ENCODE measurements around the gene TRANK1. TPM values are rescaled to one million over a fixed set of nuclear protein-coding genes. Genes with fewer than 3 reads are reported as not detected.

Gene TRANK1
- total RNA-seq, 1 donor from 2014 or later, result 0.51 TPM

DNA sequence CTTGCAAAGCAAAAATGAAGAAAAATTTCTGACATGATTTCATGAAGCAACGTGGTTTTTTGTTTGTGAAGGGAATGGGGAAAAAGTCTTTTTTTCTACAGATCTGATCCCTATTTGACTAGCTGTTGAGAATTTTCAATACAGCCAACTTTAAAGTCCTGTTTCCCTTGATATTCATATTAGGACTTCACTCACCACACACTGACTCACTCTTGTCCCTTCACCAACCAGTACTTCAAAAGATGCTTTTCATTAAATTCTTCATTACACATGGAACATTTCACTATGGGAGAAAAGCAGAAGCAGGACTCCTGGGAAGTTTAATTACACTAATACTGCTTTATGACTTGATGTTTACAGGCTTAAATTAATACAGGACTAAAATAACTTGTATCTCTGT, 16.6 kb downstream of the TRANK1 start:
- H3K36me3 Mint-ChIP-seq (ENCODE audit: unreplicated experiment), result no peaks in the 10 kb centered on the region
- H3K9me3 Mint-ChIP-seq (ENCODE audit: unreplicated experiment), result no peaks in the 10 kb centered on the region
- no peak overlapping the region for H3K4me3 Mint-ChIP-seq (ENCODE audit: unreplicated experiment)
- TF ChIP-seq, protein P1, sequence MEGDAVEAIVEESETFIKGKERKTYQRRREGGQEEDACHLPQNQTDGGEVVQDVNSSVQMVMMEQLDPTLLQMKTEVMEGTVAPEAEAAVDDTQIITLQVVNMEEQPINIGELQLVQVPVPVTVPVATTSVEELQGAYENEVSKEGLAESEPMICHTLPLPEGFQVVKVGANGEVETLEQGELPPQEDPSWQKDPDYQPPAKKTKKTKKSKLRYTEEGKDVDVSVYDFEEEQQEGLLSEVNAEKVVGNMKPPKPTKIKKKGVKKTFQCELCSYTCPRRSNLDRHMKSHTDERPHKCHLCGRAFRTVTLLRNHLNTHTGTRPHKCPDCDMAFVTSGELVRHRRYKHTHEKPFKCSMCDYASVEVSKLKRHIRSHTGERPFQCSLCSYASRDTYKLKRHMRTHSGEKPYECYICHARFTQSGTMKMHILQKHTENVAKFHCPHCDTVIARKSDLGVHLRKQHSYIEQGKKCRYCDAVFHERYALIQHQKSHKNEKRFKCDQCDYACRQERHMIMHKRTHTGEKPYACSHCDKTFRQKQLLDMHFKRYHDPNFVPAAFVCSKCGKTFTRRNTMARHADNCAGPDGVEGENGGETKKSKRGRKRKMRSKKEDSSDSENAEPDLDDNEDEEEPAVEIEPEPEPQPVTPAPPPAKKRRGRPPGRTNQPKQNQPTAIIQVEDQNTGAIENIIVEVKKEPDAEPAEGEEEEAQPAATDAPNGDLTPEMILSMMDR (IDR thresholded peaks at IDR 0.05; ENCODE audit: partially characterized antibody, unreplicated experiment), result no peak
- peaks cover 3% of the 10 kb centered on the region for H3K4me1 Mint-ChIP-seq (ENCODE audit: low read depth, unreplicated experiment)
- DNase-seq, result no peak
- no peak overlapping the region for H3K27ac Mint-ChIP-seq (ENCODE audit: unreplicated experiment)
- H3K27me3 Mint-ChIP-seq (ENCODE audit: unreplicated experiment), result no peaks in the 10 kb centered on the region

DNA sequence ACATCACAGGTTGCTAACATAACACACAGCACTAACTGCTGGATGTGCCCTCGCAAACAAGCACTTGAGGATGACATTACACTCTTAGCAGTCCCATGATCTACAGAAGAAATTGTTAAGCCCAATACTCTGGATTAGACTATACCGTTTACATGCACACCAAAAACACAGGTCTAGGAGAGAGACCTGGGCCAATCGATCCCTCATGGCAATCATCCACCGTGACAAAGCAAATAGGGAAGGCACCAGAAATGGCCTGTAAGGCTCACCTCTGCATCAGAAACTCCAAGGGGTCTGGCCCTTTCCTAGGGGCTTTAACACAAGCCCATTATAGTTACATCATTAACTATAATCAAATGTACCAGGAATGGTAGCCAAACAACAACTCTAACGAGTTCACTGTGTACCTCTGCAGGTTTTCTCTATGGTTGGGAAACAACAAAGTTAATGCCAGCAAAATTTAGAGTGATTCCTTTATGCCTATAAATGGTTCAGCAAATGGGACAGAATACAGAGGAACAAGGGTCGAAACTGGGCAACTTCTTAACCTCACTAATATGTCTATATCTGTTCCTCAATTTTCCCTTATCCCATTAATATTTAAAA, 18.5 kb downstream of the TRANK1 start:
- Mint-ChIP-seq H3K27ac (ENCODE audit: unreplicated experiment) (no peak overlapping the region), H3K4me1 (ENCODE audit: low read depth, unreplicated experiment) (no peaks in the 10 kb centered on the region), H3K9me3 (ENCODE audit: unreplicated experiment) (no peaks in the 10 kb centered on the region), H3K36me3 (ENCODE audit: unreplicated experiment) (peaks cover 5% of the 10 kb centered on the region), H3K4me3 (ENCODE audit: unreplicated experiment) (no peak overlapping the region), H3K27me3 (ENCODE audit: unreplicated experiment) (peaks cover 2% of the 10 kb centered on the region)
- no peak for DNase-seq
- TF ChIP-seq, protein P1 (IDR thresholded peaks at IDR 0.05; ENCODE audit: partially characterized antibody, unreplicated experiment), result no peak

DNA sequence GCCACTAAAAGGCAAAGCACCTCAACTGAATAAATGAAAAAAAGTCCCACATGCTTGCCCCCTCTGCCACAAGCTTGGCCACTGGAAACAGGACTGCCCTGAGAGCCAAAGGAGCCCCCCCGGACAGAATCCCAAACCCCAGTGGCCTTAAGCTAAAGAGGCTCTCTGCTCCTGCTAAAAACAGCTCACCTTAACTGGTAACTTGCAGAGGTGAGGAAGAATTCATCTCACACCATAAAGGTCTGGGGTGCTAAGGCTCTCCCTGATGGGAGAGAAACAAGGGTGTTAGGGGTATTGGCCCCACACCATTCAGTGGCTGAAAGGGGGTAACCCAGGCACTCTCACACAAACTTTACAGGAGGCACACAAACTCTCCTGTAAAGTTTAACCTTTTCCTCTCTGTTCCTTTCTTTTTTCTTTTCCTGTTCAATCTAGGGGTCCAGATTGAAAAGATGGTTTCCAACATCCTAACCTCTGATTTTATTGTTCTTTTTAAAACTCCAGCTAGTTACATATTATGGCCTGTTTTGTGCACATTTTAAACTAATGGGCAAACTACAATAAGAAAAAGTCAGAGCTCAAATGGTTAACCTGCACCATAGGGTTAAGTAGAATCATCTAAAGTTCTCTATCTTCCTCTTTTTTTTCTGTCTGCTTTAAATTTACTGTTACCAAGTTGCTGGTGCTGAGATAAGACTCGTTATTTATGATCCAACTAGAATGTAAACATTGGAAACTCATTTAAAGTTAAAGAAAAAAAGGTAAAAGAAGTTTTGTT, 19.9 kb downstream of the TRANK1 start:
- Mint-ChIP-seq H3K27me3 (ENCODE audit: unreplicated experiment) (peaks cover 2% of the 10 kb centered on the region), H3K27ac (ENCODE audit: unreplicated experiment) (no peak overlapping the region), H3K9me3 (ENCODE audit: unreplicated experiment) (no peaks in the 10 kb centered on the region), H3K4me1 (ENCODE audit: low read depth, unreplicated experiment) (no peaks in the 10 kb centered on the region), H3K36me3 (ENCODE audit: unreplicated experiment) (peaks cover 10% of the 10 kb centered on the region), H3K4me3 (ENCODE audit: unreplicated experiment) (no peak overlapping the region)
- no peak for DNase-seq
- TF ChIP-seq, protein P1 (IDR thresholded peaks at IDR 0.05; ENCODE audit: partially characterized antibody, unreplicated experiment), result no peak

DNA sequence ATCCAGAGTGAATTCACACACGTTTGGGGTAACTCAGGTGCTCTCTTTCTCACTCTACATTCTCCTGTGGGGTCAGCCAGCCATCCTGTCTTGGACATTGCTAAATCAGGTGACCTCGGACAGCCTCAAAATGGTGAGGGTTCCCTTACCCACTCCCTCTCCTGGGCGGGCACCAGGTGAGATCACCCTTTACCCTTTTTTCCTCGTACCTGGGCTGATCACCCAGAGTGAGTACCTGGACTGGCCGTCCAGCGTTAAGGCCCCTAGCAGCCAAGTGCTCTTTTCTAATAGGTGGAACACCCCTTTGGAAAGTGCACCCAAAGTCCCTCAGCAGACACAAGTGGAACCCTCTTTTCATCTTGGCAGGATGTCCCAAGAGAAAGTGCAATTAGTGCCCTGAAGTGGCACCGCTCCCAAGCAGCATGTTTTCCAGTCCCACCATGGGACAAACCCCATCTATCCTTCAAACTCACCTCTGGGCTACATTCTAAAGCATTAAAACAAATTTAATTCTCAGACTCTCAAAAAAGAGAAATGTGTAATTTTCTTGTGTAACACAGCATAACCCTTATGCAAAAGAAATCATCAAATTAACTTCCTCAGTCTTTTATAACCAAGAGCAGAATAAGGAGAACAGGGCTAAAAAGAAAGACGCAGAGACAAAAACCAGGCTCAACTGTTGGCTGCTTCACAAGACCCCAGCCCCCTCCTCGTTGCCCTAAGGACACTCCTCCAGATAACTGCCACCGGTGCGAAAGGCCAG, 20.7 kb downstream of the TRANK1 start:
- no peak overlapping the region for H3K4me3 Mint-ChIP-seq (ENCODE audit: unreplicated experiment)
- H3K4me1 Mint-ChIP-seq (ENCODE audit: low read depth, unreplicated experiment), result no peaks in the 10 kb centered on the region
- DNase-seq, result no peak
- H3K36me3 Mint-ChIP-seq (ENCODE audit: unreplicated experiment), result peaks cover 10% of the 10 kb centered on the region
- no peaks in the 10 kb centered on the region for H3K9me3 Mint-ChIP-seq (ENCODE audit: unreplicated experiment)
- H3K27ac Mint-ChIP-seq (ENCODE audit: unreplicated experiment), result no peak overlapping the region
- TF ChIP-seq, protein P1 (IDR thresholded peaks at IDR 0.05; ENCODE audit: partially characterized antibody, unreplicated experiment), result no peak
- peaks cover 2% of the 10 kb centered on the region for H3K27me3 Mint-ChIP-seq (ENCODE audit: unreplicated experiment)

All from glutamatergic neuron (in vitro differentiated cells).